HuH-7.5 (cell line): Measurements from ENCODE around the gene ZP2.
A peak's percentile ranks its signal among the peaks of the same experiment; 100 is the strongest.
"Not testable (repeated sequence)": the region's sequence is repeated elsewhere in the genome, so short reads cannot be mapped to it uniquely, and the experiment has no call there.

Experiments
- DNase-seq: peaks from one replicate; pipeline ENCODE4 v3.0.0; 2011; ENCODE audit warnings: low spot score

Gene ZP2

GRCh38 chr16:21211486-21211885 lies at the start of gene ZP2:
Gene ZP2, minus strand, starts transcription at chr16:21211574. Its CDS starts 27 bp downstream, at chr16:21211547.
- DNase-seq, result no peak

GRCh38 chr16:21257284-21257683 lies 45.9 kb upstream of the ZP2 start:
- DNase-seq, result no peak

GRCh38 chr16:21256636-21257035 lies 45.3 kb upstream of the ZP2 start:
- DNase-seq, result no peak

- no peak for DNase-seq
Measured at GRCh38 chr16:21253470-21253869, 42.1 kb upstream of the ZP2 start.

GRCh38 chr16:21250072-21250923 lies 38.9 kb upstream of the ZP2 start:
- DNase-seq, result no peak

- not testable (repeated sequence) for DNase-seq
Measured at GRCh38 chr16:21248179-21248578, 36.8 kb upstream of the ZP2 start.

GRCh38 chr16:21244518-21245215 lies 33.3 kb upstream of the ZP2 start:
- no peak for DNase-seq

GRCh38 chr16:21242756-21243155 lies 31.4 kb upstream of the ZP2 start:
- DNase-seq, result no peak

GRCh38 chr16:21239646-21240045 lies 28.3 kb upstream of the ZP2 start:
- DNase-seq, result no peak

GRCh38 chr16:21236831-21237230 lies 25.5 kb upstream of the ZP2 start:
- no peak for DNase-seq

GRCh38 chr16:21235199-21235585 lies 23.8 kb upstream of the ZP2 start:
- DNase-seq, result no peak

- peak; percentile 19 for DNase-seq
Measured at GRCh38 chr16:21233521-21234150, 22.3 kb upstream of the ZP2 start, which contains the start of gene ANKS4B. Gene ANKS4B, plus strand, starts transcription at chr16:21233699. Its CDS starts 39 bp downstream, at chr16:21233738.

- no peak for DNase-seq
Measured at GRCh38 chr16:21233045-21233520, 21.7 kb upstream of the ZP2 start.

GRCh38 chr16:21228361-21228872 lies 17.0 kb upstream of the ZP2 start:
- DNase-seq, result no peak

GRCh38 chr16:21227866-21228265 lies 16.5 kb upstream of the ZP2 start:
- DNase-seq, result no peak

- DNase-seq, result no peak
Measured at GRCh38 chr16:21226749-21227148, 15.4 kb upstream of the ZP2 start.

GRCh38 chr16:21224800-21225199 lies 13.4 kb upstream of the ZP2 start:
- no peak for DNase-seq

- no peak for DNase-seq
Measured at GRCh38 chr16:21223787-21224186, 12.4 kb upstream of the ZP2 start.

- no peak for DNase-seq
Measured at GRCh38 chr16:21222495-21223337, 11.3 kb upstream of the ZP2 start.

GRCh38 chr16:21219551-21219950 lies 8.2 kb upstream of the ZP2 start:
- DNase-seq, result no peak

- DNase-seq, result no peak
Measured at GRCh38 chr16:21218153-21218552, 6.8 kb upstream of the ZP2 start.

GRCh38 chr16:21217121-21217520 lies 5.7 kb upstream of the ZP2 start:
- no peak for DNase-seq
